Measurements from ENCODE around the gene ZMYND8.
"Not testable (repeated sequence)": the region's sequence is repeated elsewhere in the genome, so short reads cannot be mapped to it uniquely, and the experiment has no call there.

Gene ZMYND8

DNA sequence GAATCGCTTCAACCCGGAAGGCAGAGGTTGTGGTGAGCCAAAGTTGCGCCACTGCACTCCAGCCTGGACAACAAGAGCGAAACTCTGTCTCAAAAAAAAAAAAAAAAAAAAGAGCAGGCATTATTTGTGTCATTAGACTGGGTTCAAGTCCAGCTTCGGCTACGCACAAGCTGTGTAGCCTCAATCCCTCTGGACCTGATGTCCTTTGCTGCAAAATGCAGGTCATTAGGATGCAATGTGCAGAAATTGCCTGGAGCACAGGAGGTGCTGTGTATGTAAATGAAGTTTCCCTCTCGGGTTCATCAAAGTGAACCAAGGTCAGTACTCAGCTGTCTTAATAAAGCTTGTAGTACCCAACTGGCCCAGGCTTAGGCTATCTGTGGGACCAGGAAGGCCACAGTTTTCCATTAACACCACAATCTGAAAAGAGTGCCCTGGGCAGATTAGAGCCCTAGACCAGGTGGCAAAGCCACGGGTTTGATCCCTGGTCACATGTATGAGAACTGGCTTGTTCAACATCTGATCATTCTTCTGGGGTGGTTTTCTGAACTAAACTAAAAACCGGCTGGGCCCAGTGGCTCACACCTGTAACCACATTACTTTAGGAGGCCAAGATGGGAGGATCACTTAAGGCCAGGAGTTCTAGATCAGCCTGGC is 155.3 kb downstream of the ZMYND8 start:
- DNase-seq, result no peak

DNA sequence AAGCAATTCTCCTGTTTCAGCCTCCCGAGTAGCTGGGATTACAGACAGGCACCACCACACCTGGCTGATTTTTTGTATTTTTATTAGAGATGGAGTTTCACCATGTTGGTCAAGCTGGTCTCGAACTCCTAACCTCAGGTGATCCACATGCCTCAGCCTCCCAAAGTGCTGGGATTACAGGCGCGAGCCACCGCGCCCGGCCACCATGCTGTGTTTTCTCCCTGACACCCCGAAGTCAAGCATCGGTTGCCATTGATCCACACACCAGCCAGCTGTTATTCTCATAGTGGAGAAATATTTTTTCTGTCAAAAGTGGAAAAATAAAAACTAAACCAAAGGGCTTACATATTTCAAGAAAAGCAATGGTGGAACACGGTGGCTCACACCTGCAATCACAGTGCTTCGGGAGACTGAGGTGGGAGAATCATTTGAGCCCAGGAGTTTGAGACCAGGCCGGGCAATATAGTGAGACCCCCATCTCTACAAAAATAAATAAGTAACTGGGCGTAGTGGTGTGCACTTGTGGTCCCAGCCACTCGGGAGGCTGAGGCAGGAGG is 157.4 kb downstream of the ZMYND8 start:
- no peak for DNase-seq

- DNase-seq, result peak; percentile 41
Measured at GRCh38 chr20:47198254-47198671, 158.2 kb downstream of the ZMYND8 start.

DNA sequence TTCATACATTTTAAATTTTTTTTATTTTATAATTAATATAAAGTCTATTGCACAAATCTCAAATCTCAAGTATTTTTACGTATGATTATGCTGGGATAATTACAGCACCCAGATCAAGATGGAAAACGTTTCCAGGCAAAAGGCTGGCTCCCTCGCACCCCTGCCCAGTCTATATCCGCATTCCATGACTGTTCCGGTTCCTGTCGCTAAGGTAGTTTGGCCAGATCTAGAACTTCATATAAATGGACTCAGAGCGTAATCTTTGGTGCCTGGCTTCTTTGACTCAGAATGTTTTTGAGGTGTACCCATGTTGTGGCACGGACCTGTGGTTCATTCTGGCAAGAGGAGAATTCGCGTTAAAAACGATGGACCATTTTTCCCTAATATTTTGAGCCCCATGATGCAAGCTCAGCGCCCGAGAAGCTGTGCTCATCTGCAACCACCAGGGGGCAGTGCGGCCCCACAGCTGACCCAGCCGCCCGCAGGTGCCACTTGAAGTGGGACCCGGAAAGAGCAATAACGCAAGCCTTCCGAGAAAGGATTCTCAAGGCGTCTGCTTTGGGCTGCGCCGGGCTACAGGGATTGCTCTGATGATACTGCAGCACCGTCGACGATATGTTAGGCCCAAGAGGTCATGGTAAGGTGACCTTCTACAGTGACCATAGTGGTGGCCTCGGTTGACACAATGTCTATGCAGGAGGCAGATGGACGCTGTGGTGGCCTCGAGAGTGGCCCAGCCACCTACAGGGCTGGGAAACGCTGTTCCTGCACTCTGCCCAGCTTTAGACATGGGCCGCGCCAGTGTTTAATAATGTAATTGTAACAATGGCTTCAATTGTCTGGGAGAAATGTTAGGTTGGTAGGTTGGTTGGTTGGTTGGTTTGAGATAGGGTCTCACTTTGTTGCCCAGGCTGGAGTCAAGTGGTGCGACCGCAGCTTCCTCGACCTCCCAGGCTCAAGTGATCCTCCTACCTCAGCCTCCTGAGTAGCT is 160.1 kb downstream of the ZMYND8 start:
- DNase-seq, result peak; percentile 76

DNA sequence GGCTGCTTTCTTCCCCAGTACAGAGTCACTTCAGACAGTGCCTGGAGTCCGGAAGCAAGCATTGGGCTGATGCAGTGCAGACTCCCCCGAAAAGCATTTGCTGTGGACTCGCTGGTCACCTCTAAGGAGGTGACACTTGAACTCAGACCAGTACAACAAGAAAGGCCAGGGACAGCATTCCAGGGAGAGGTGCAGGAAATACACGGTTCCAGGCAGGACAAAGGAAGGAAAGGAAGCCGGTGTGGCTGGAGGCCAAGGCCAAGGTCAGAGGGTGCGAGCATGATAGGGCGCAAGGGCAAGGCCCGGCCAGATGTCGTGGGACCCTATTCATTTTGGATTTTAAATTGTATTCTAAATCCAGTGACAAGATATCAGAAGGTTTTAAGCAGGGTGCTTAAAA is 160.9 kb downstream of the ZMYND8 start:
- DNase-seq, result no peak

DNA sequence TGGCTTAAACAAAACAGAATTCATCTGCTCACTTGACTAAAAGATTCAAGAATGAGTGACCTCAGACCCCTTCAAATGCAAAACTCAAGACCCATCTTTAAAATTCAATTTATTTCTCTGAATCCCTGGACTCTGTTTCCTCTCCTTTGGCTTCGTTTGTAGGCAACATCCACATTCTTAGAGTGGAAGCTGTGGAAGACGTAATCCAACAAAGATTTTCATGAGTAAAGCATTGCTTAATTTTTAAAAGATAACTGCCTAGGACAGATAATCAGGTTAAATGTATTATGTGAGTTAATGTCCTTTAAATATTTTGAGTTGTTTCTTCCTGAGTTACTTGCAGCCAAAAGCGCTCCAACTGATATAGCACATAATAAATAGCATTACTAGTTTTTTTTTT is 164.5 kb downstream of the ZMYND8 start:
- DNase-seq, result no peak

GRCh38 chr20:47191074-47191673 is 165.3 kb downstream of the ZMYND8 start:
- DNase-seq, result no peak

DNA sequence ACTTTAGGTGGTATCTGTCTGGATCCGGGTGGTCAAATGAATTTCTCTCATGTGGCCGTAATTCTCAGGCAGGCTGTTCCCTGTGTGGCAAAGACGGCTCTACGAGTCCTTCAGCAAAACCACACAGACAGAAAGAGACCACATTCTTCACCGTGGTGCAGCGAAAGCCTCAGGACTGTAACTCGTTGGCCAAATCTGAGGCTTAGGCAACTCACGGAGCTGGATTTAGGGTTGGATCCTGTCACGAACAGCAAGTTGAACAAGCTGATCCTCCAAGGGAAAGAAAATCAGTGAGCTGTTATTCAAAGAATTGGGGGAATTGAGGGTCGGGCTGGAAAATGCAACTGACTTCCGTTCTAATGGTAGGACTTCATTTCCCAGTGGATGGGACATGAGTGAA is 167.4 kb downstream of the ZMYND8 start:
- no peak for DNase-seq

DNA sequence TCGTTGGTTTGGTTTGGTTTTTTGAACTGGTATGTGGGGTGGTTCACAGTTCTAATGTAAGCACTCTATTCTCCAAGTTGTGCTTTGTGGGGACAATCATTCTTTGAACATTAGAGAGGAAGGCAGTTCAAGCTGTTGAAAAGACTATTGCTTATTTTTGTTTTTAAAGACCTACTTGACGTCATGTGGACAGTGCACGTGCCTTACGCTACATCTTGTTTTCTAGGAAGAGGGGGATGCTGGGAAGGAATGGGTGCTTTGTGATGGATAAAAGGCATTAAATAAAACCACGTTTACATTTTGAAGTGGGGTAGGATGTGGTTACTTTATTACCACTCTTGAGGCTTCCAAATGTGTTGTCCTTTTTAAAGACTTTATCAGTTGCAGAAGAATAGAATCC is 168.0 kb downstream of the ZMYND8 start:
- no peak for DNase-seq

DNA sequence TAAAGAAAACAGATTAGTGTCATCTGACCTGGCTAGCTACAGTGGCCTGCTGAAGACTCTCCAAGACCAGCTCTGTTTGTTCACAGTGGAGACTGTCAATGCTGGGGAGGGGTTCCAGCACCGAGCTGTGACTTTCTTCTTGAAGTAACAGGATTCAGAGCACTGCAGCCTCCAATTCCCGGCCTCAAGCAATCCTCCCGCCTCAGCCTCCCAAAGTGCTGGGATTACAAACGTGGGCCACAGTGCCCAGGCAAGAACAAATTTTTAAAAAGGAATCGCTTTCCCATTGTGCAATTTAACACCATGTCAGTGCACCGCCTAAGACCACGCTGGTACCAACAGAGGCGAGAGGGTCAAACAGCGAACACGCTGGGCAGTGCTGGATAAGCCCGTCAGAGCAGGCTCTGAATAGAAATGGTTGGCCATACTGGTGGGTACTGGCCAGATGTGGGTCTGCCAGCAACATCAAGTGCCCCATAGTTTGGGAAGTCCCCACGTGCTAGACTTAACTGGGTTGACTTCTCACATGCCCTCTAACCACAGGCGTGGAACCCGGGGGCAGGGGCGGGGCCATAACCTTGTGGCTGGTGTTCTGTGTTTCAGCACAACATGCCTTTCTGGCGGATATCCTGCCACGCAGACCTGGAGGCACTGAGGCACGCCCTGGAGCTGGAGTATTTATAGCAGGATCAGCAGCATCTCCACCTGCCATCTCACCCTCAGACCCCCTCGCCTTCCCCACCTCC is 168.9 kb downstream of the ZMYND8 start:
- no peak for DNase-seq

GRCh38 chr20:47183367-47183766 is 173.1 kb downstream of the ZMYND8 start:
- DNase-seq, result no peak

GRCh38 chr20:47181056-47181862 is 175.2 kb downstream of the ZMYND8 start:
- DNase-seq, result no peak

DNA sequence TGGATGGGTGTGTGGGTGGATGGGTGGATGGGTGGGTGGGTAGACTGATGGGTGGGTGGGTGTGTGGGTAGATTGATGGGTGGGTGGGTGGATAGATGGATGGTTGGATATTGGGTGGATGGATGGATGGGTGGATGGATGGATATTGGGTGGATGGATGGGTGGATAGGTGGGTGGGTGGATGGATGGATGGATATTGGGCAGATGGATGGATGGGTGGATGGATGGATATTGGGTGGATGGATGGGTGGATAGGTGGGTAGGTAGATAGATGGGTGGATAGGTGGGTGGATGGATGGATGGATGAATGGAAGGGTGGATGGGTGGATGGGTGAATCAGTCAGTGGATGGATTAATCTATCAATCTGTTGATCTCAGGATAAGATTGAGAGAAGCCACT is 177.2 kb downstream of the ZMYND8 start:
- DNase-seq, result no peak

GRCh38 chr20:47178851-47179250 is 177.6 kb downstream of the ZMYND8 start:
- no peak for DNase-seq

GRCh38 chr20:47178277-47178676 is 178.2 kb downstream of the ZMYND8 start:
- DNase-seq, result no peak

DNA sequence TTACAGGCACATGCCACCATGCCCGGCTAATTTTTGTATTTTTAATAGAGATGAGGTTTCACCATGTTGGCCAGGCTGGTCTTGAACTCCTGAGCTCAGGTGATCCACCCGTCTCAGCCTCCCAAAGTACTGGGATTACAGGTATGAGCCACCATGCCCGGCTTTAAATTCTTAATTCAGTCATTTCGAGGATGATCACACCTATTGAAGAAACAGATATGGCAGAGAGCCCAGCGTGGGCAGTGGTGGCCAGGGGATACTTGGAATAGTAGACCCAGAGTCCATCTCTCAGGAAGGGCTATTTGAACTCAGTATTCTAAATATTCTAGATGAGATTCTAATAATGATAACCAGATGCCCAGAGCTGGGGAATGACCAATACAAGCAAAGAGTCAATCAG is 180.3 kb downstream of the ZMYND8 start:
- not testable (repeated sequence) for DNase-seq

DNA sequence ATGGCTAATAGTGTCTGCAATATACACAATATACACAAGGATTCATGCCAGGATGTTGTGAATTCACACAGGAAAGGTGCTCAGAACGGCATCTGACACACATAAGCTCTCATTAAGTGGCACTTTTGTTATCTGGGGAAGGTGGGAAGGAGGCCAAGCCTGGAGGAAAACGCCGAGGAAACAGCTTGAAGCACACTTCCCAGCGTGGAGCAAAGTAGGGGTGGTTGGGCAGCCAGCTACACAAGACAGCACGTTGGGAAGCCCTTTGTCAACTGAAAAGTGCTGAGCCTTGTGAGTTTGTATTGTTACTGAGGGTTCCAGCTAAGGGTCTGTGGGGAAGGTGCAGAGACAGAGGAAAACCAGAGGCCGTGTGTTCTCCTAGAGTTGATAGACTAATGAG is 181.0 kb downstream of the ZMYND8 start:
- no peak for DNase-seq

DNA sequence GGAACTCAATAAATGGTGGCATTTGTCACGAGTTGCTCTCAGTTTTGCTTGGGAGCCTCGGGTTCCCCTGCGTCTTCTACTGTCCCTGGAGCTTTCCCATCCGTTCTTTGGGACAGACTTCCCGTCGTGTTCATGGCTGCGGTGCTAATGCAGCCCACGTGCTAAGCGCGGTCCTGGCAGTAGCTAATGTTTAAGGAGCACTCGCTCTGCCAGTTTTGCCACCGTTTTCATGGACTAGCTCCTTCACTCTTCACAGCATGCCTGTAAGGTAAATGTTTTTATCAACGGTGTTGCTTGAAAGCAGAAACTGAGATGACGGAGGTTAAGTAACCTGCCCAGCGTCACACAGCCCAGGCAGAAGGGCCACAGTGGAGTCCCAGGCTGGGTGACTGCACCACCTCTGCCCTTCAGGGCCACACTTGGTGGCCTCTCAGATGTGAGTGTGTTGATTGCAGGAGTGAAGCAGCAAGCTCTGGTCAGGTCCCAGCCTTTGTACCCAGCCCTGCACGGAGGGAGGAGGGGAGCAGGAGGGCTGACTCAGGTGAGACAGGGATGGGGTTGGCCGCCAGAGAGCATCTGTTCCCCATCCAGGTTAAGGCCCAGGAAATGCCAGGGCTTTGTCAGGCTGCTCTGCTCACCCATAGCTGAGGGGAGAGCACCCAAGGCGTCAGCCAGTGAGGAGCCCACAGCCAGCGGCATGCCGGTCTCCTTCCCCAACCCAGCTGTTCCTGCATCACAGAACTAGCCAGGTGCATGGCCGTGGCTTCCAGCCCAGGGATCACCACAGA is 181.8 kb downstream of the ZMYND8 start:
- DNase-seq, result no peak

GRCh38 chr20:47173596-47174216 is 182.8 kb downstream of the ZMYND8 start:
- no peak for DNase-seq

DNA sequence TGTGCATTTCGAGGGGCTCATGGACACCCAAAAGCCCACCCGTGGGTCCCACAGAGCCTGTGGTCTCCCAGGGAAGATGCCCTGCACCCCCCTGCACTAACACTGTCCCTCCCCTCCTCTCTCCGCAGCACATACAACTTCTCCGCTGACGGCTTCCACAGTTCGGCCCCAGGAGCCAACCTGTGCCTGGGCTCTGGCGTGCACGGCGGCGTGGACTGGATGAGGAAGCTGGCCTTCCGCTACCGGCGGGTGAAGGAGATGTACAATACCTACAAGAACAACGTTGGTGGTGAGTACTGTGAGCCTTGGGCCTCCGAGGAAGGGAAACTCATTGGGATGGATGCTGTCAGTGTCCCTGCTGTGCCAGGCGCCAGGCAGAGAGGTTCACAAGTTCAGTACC is 183.9 kb downstream of the ZMYND8 start:
- no peak for DNase-seq

- no peak for DNase-seq
Measured at GRCh38 chr20:47167846-47168245, 188.7 kb downstream of the ZMYND8 start.

Measured in activated naive CD4-positive, alpha-beta T cell treated with anti-CD3 and anti-CD28 coated beads, Interleukin-2, amount 50 U/mL, for 16 hours (primary cell).